Ramos (cell line): ENCODE results near the gene VAV3.
"Not testable (repeated sequence)": the region's sequence is repeated elsewhere in the genome, so short reads cannot be mapped to it uniquely, and the experiment has no call there.

Source experiments
- in situ Hi-C: fragments of 300-500 bp; cut with MboI; formaldehyde crosslinking; loops from one replicate; pipeline ENCODE4 v1.14.3; 2022; ENCODE audit warnings: low sequenced_read_pairs; ENCODE audit not compliant: unreplicated experiment

The VAV3 gene

DNA sequence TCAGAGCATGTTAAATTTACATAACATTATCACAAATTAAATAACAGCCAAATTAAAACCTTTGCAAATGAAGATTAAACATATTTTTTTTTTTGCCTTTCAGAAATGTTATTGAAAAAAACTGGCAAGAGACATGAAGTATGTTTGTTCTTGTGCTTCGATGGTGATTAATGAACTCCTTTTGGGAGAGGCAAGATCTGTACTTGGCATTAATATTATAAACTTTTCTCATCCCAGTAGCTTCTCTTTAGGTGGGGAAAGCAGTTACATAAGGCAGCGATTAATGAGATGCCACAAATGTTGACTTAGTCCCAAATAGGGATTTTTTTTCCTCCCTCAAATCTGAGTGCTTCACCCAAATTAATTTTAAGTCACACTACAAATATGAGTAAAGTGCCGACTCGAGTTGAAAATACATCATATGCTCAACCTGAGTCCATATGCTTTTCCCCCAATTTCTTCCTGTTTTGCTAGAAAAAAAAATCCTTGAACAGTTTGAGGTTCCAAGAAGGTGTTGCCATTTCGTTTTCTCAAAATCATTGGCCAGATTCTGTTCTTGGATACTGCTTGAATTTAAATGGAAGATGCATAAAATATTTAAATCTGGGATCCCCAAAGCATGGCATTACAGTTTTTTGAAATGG, 294.5 kb downstream of the VAV3 start:
- in situ Hi-C loops = no loop called here

- in situ Hi-C loops = no loop called here
Measured at GRCh38 chr1:107669996-107670395, 295.0 kb downstream of the VAV3 start.

- in situ Hi-C loops = no loop called here
Measured at GRCh38 chr1:107668762-107669161, 296.2 kb downstream of the VAV3 start.

DNA sequence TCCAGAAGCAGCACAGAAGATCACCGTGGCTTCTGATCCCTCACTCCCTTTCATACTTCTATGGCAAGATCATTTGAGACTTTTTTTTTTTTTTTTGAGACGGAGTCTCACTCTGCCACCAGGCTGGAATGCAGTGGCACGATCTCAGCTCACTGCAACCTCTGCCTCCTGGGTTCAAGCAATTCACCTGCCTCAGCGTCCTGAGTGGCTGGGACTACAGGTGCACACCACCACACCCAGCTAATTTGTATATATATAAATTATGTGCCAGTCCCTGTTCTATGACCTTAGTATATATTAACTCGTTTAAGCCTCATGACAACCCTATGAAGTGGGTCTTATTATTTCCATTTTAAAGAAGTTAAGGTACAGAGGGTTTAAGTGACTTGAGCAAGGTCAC, 298.5 kb downstream of the VAV3 start:
- in situ Hi-C loops = no loop called here

- in situ Hi-C loops = no loop called here
Measured at GRCh38 chr1:107664982-107665925, 299.7 kb downstream of the VAV3 start.

DNA sequence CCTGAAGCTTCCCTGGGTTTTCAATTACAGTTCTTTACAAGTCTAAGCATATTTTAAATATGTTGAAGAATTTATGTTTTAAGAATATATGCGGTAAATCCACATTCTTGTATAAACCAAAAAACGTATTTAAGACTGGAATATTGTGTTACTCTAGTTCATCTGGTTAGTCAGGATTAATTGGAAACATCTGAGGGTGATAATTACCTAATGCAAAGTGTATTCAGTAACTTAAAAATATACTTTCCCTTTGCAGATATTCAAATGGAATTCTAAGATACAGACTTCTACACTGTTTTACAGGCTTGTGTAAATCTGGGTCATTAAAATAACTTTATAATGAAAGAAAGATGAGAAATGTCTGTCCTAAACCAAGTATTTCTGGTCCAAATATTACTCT, 302.0 kb downstream of the VAV3 start:
- in situ Hi-C loops = no loop called here

DNA sequence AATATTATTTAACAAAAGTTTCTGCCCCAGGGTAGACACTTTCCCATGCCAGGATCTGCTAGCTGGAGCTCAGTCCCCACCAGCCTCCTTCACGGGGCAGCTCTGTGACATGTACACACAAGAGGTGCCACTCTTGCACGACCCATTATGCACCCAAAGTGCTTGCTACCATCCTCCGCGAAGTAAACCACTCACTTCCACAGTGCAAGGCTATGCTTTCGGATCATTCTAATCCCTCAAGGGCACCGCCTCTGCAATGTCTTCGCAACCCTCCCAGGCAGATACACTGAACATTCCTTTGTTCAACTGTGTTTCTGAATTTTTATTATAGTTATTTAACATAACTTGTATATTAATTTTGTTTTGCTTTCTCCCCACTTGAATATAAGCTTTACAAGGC, 303.8 kb downstream of the VAV3 start:
- in situ Hi-C loops = no loop called here

- in situ Hi-C loops = no loop called here
Measured at GRCh38 chr1:107659961-107660360, 305.0 kb downstream of the VAV3 start.

DNA sequence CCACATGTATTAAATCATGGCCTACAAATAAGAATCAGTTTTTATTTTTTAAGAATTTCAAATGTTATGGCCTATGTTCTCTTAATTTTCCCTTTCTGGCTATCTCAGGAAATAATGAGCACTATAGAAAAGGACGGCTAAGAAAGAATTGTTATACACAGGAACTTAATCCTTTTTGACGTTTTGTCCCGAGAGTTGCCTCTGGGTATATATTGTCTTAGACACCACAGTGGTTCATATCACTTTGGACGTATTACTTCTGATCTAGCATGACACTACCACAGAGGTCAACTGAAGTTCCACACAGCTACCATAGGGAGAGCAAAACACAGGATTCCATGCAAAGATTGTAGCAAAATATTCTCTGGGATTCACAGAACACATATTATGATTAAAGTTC, 307.6 kb downstream of the VAV3 start:
- in situ Hi-C loops = no loop called here

GRCh38 chr1:107653765-107654164, 311.2 kb downstream of the VAV3 start:
- in situ Hi-C loops = no loop called here

GRCh38 chr1:107653005-107653404, 312.0 kb downstream of the VAV3 start:
- in situ Hi-C loops = no loop called here

DNA sequence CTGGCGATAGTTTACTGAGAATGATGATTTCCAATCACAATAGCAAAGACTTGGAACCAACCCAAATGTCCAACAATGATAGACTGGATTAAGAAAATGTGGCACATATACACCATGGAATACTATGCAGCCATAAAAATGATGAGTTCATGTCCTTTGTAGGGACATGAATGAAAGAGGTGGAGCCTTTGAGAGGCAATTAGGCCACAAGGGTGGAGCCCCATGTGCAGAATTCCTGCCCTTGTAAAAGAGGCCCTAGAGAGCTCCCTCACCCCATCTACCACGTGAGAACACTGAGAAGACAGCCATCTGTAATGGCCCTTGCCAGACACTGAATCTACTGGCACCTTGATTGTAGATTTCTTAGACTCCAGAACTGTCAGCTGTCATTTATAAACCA, 314.2 kb downstream of the VAV3 start:
- in situ Hi-C loops = not testable (repeated sequence)

- in situ Hi-C loops = no loop called here
Measured at GRCh38 chr1:107649023-107649422, 316.0 kb downstream of the VAV3 start.

GRCh38 chr1:107648071-107648470, 316.9 kb downstream of the VAV3 start:
- in situ Hi-C loops = no loop called here

- in situ Hi-C loops = no loop called here
Measured at GRCh38 chr1:107647012-107647411, 318.0 kb downstream of the VAV3 start.

DNA sequence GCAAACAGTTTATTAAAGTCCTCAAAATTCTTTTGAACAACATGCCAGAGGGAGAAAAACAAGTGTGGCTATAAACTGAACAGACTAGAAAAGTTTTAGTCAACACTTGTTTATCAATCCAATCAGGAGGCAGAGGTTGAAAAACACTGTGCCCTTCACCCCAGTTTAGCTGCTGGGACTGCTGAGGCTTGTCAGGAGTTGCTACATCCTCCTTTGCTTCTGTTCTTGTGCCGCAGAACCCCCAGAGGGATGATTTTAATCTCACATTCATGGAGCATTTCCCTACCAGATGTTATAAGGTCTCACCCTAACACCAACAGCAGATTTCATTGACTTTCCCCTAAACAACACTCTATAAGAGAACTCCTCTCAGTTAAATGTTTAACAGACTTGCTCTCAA, 321.2 kb downstream of the VAV3 start:
- in situ Hi-C loops = no loop called here

- in situ Hi-C loops = no loop called here
Measured at GRCh38 chr1:107640207-107640606, 324.8 kb downstream of the VAV3 start.

- in situ Hi-C loops = no loop called here
Measured at GRCh38 chr1:107637101-107637500, 327.9 kb downstream of the VAV3 start.

- in situ Hi-C loops = no loop called here
Measured at GRCh38 chr1:107633596-107633995, 331.4 kb downstream of the VAV3 start.

- in situ Hi-C loops = no loop called here
Measured at GRCh38 chr1:107626073-107626796, 338.7 kb downstream of the VAV3 start.

DNA sequence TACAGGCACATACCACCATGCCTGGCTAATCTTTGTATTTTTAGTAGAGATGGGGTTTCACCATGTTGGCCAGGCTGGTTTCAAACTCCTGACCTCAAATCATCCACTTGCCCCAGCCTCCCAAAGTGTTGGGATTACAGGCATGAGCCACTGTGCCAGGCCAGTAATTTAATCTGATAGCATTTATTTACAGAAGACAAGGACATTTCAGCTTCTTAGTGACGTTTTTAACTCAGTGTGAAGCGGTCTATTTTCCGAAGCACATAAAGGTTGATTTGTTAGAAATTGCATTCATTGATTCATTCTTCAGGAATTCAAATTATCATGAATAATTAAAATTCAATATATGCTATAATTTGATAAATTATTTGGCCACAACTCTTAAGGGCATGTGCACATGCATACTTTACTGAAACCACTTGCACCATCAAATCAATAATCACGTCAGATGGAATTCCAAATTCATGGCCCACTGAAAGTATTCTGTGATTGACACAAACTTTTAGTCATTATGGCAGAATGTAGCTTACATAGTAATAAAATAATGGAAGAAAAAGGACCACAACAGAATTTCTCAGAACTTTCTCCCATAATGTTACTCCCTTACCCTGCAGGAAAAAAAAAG, 339.5 kb downstream of the VAV3 start:
- in situ Hi-C loops = no loop called here
